ENCODE data around the gene MYCN.

GRCh38 chr2:15982285-15983044 lies 42.1 kb downstream of the MYCN start:
- TF ChIP-seq JUND (IDR thresholded peaks at IDR 0.05) (no peak), CTCF (IDR thresholded peaks at IDR 0.05; ENCODE audit: low read depth, low read length, missing input control) (no peak), RAD21 (IDR thresholded peaks at IDR 0.05) (no peak), YY1 (IDR thresholded peaks at IDR 0.05) (no peak), RXRA (IDR thresholded peaks at IDR 0.05) (no peak), ZBTB33 (IDR thresholded peaks at IDR 0.05) (no peak)
- TF ChIP-seq, protein P1, sequence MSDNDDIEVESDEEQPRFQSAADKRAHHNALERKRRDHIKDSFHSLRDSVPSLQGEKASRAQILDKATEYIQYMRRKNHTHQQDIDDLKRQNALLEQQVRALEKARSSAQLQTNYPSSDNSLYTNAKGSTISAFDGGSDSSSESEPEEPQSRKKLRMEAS (IDR thresholded peaks at IDR 0.05) = no peak
- TF ChIP-seq, protein P2, sequence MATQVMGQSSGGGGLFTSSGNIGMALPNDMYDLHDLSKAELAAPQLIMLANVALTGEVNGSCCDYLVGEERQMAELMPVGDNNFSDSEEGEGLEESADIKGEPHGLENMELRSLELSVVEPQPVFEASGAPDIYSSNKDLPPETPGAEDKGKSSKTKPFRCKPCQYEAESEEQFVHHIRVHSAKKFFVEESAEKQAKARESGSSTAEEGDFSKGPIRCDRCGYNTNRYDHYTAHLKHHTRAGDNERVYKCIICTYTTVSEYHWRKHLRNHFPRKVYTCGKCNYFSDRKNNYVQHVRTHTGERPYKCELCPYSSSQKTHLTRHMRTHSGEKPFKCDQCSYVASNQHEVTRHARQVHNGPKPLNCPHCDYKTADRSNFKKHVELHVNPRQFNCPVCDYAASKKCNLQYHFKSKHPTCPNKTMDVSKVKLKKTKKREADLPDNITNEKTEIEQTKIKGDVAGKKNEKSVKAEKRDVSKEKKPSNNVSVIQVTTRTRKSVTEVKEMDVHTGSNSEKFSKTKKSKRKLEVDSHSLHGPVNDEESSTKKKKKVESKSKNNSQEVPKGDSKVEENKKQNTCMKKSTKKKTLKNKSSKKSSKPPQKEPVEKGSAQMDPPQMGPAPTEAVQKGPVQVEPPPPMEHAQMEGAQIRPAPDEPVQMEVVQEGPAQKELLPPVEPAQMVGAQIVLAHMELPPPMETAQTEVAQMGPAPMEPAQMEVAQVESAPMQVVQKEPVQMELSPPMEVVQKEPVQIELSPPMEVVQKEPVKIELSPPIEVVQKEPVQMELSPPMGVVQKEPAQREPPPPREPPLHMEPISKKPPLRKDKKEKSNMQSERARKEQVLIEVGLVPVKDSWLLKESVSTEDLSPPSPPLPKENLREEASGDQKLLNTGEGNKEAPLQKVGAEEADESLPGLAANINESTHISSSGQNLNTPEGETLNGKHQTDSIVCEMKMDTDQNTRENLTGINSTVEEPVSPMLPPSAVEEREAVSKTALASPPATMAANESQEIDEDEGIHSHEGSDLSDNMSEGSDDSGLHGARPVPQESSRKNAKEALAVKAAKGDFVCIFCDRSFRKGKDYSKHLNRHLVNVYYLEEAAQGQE (IDR thresholded peaks at IDR 0.05) = no peak
